Pancreas (tissue), 10 donors: ENCODE data around the gene RPS16. TPM values are rescaled to one million over a fixed set of nuclear protein-coding genes. Genes with fewer than 3 reads are reported as not detected.
A peak's percentile ranks its signal among the peaks of the same experiment; 100 is the strongest.

Source experiments
- ATAC-seq, 4 donors: fragments of 200-7000 bp; cut with Tn5 transposase; one replicate each; pipeline versions ENCODE4 v1.8.0 to v1.9.1; 2020; ENCODE audit warnings: mild to moderate bottlenecking in 4 of 4, moderate library complexity in 4 of 4
- DNase-seq, 6 donors: peaks; one replicate each; pipeline ENCODE4 v3.0.0-alpha.2; 2020
- FAIRE-seq: peaks from 2 replicates; lab custom pipeline; 2012; peaks lifted over from hg19 to GRCh38; lab: Jason Lieb, UNC
- H3K27ac ChIP-seq, 4 donors: fragments of 200-600 bp; sonication (generic); 1 replicate in 3 of 4; 2 replicates in 1 of 4; pipeline versions ENCODE4 v1.5.0 to v1.8.0; 2020
- H3K27me3 ChIP-seq, 4 donors: fragments of 200-600 bp; one replicate each; pipeline ENCODE4 v1.8.0; 2021
- H3K36me3 ChIP-seq, 3 donors: fragments of 200-600 bp; sonication (generic) in 1 of 3; one replicate each; pipeline versions ENCODE4 v1.5.0 to v1.8.0; 2020 to 2021
- H3K4me1 ChIP-seq, 3 donors: fragments of 200-600 bp; one replicate each; pipeline ENCODE4 v1.8.0; 2021
- H3K4me3 ChIP-seq, 4 donors: fragments of 200-600 bp; sonication (generic) in 2 of 4; one replicate each; pipeline versions ENCODE4 v1.5.0 to v1.8.0; 2020 to 2021
- H3K9me3 ChIP-seq, 4 donors: fragments of 200-600 bp; one replicate each; pipeline ENCODE4 v1.8.0; 2021
- CTCF ChIP-seq, 4 donors: fragments of 200-600 bp; sonication (generic) in 3 of 4; IDR thresholded peaks; one replicate each; pipeline versions ENCODE4 v1.5.0 to v1.8.0; 2021; ENCODE audit warnings: antibody characterized with exemption in 4 of 4
- WGBS, 2 donors: extraction: QIAGEN DNeasy Blood & Tissue Kit; methylation state at CpG; one replicate each; pipeline ENCODE4 v1.1.7; 2013; 5-methylcytosine and 5-hydroxymethylcytosine counted together
- intact Hi-C, 3 donors: fragments of 100-400 bp; cut with DNase I; formaldehyde crosslinking; loops; one replicate each; pipeline versions ENCODE4 v1.11.1 to v1.14.2; 2022
- polyA plus RNA-seq, 2 donors: library from polyadenylated mRNA; stranded (reverse); fragments of 200-250 nt; gene quantifications; one replicate each; pipeline ENCODE4 v1.2.3, GENCODE V29; 2013
- total RNA-seq, 6 donors: library from RNA; stranded (reverse); fragmentation: NEBNext Ultra II Directional in 4 of 6; extraction: Animal tissue kit (Norgen Biotek cat#: 25700) in 4 of 6; gene quantifications; one replicate each; pipeline versions ENCODE4 v1.2.1 to v1.2.4, GENCODE V29; 2021 to 2023
- donor health status: healthy with polysubstance abuse.
- donor health status: DM: no; HTN: no; CAD: no; lungs with moderate emphysema.
- donor health status: DM: no; HTN: no; CAD: no.
- donor health status: control.
- donor health status: control.
- donor health status: Bipolar disorder and iron deficiency.
- donor health status: DM: yes; HTN: yes; CAD: no.
- donor health status: DM: no; HTN: no; CAD: no.
- donor health status: DM: no; HTN: no; CAD: no.
- donor health status: DM: yes; HTN: yes; CAD: no.

The RPS16 gene
- total and polyA plus RNA-seq, 8 donors = 920 to 1,759 (median 1,249) TPM

- WGBS, 2 donors = 77 to 83% methylated on average over 27 of the region's 27 CpGs
- no peak for TF ChIP-seq CTCF (IDR thresholded peaks at IDR 0.05)
- peak in 2 of 6 donors; percentile 60 to 69 for DNase-seq
- H3K27ac ChIP-seq = no peak overlapping the region
- H3K4me1 ChIP-seq = peaks cover 3 to 4% (median 3%) of the 10 kb centered on the region in 3 donors
- FAIRE-seq = no peak
- no peak for ATAC-seq
- H3K9me3 ChIP-seq = no peaks in the 10 kb centered on the region
- H3K36me3 ChIP-seq = no peaks in the 10 kb centered on the region
- no peak overlapping the region for H3K4me3 ChIP-seq
- intact Hi-C loops = no loop called here
- H3K27me3 ChIP-seq = no peaks in the 10 kb centered on the region
These were observed 19.3 kb downstream of the RPS16 start for GRCh38 chr19:39416152-39417120.

- Histone ChIP-seq H3K27me3 (no peaks in the 10 kb centered on the region), H3K27ac (no peak overlapping the region), H3K4me3 (peak overlapping the region in 1 of 4 donors; percentile 5), H3K4me1 (peaks cover 12 to 15% (median 14%) of the 10 kb centered on the region in 3 donors), H3K36me3 (no peaks in the 10 kb centered on the region), H3K9me3 (no peaks in the 10 kb centered on the region)
- ATAC-seq (no peak), DNase-seq (peak in 1 of 6 donors; percentile 66), FAIRE-seq (no peak)
- no peak for TF ChIP-seq CTCF (IDR thresholded peaks at IDR 0.05)
- intact Hi-C loops = no loop called here
- WGBS, 2 donors = 68 to 80% methylated on average over 34 to 35 of the region's 35 CpGs
These were observed 20.4 kb downstream of the RPS16 start for GRCh38 chr19:39415111-39416046.

GRCh38 chr19:39413911-39414608 lies 21.7 kb downstream of the RPS16 start:
- H3K4me1 ChIP-seq = peaks cover 12 to 15% (median 14%) of the 10 kb centered on the region in 3 donors
- TF ChIP-seq CTCF (IDR thresholded peaks at IDR 0.05) = no peak
- ATAC-seq (no peak), FAIRE-seq (no peak), DNase-seq (peak in 2 of 6 donors; percentile 55 to 56)
- H3K27ac ChIP-seq = peak overlapping the region in 2 of 4 donors; percentile 51 to 74
- H3K36me3 ChIP-seq = no peaks in the 10 kb centered on the region
- no peaks in the 10 kb centered on the region for H3K27me3 ChIP-seq
- no peaks in the 10 kb centered on the region for H3K9me3 ChIP-seq
- 64 to 67% methylated on average over 18 of the region's 18 CpGs for WGBS, 2 donors
- intact Hi-C loops = no loop called here
- H3K4me3 ChIP-seq = peak overlapping the region in 2 of 4 donors; percentile 70 to 96

- DNase-seq (peak in 5 of 6 donors; percentile 47 to 85 (median 72)), ATAC-seq (no peak), FAIRE-seq (no peak)
- Histone ChIP-seq H3K27ac (peak overlapping the region; percentile 31 to 74 (median 57)), H3K9me3 (no peaks in the 10 kb centered on the region), H3K4me1 (peaks cover 12 to 18% (median 15%) of the 10 kb centered on the region in 3 donors), H3K36me3 (peaks cover 0 to under 1% (median 0%) of the 10 kb centered on the region in 3 donors), H3K4me3 (peak overlapping the region; percentile 60 to 96 (median 74)), H3K27me3 (no peaks in the 10 kb centered on the region)
- TF ChIP-seq CTCF (IDR thresholded peaks at IDR 0.05) = no peak
- WGBS, 2 donors = 5 to 7% methylated on average over 21 to 54 of the region's 54 CpGs
- intact Hi-C loops = no loop called here
These were observed 22.4 kb downstream of the RPS16 start for GRCh38 chr19:39413272-39413910.
